H1 (cell line): Measurements from ENCODE around the gene KRT7. TPM values are rescaled to one million over a fixed set of nuclear protein-coding genes. Genes with fewer than 3 reads are reported as not detected.

Source experiments
- polyA plus RNA-seq, 7 experiments: library from polyadenylated mRNA; depleted of rRNA in 3 of 7; stranded (reverse) in 5 of 7; unstranded in 2 of 7; fragments of >200 nt in 5 of 7; fragments of 200-250 nt in 2 of 7; gene quantifications; 1 replicate in 5 of 7; 2 replicates in 1 of 7; 4 replicates in 1 of 7; pipeline versions ENCODE4 v1.2.1 to v1.2.3, GENCODE V29; 2011 to 2013; ENCODE audit warnings: missing spikeins in 2 of 7, mixed read lengths in 2 of 7
- total RNA-seq: library from RNA; stranded (reverse); fragmentation: NEBNext Ultra II Directional; extraction: Animal tissue kit (Norgen Biotek cat#: 25700); gene quantifications from 2 replicates; pipeline ENCODE4 v1.2.1, GENCODE V29; 2021
- TF ChIP-seq, protein P1 (sequence below): fragments of 300-600 bp; sonication (generic); IDR thresholded peaks from 2 replicates; pipeline ENCODE4 v1.7.1; 2012; ENCODE audit warnings: low read length, moderate library complexity, mild to moderate bottlenecking, inconsistent platforms; ENCODE audit not compliant: insufficient replicate concordance

Gene KRT7
- total and polyA plus RNA-seq, 2 of the 8 experiments (the other 6 are each of a cell fraction or from before 2014, with no cell fraction given), result 13.2 to 19.0 TPM

DNA sequence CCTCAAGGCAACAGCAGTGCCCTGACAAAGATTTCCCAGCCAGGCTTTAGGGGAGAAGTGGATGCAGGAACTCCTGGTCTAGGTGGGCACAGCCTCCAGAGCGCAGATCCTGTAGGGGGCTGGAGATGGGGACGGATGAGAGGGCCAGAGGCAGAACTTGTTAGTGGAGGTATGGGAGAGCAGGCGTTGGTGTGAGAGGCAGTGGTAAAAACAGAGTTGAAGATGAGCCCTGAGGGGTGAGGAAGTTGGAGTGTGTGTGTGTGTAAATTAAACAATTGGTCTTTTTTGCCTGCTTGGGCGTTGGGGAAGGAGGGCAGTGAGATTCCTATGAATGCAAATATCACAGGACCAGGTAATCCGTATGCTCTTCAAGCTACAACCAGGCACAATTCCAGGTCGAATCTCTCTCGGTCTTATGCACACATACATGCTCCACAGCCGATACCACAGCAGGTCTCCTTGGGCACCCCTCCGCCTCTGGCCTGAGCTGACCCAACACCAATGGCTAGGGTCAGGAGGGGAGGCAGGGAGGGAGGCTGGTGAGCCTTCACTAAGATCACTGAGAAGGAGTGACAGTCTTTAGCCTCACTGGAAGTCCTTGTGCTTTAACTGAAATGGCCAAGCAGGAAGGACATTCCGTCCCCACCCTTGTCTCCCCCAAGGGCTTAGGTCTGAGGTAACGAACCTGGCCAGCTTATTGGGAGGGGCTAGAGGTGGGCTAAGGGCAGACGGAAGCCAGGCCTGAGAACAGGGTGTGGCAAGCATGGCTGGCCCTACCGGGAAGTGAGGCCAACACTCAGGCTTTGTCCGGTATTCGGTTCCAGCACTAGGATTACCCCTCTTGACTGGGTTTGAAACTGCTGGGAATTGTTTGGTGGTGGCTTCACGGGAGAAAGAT, 1.5 kb upstream of the KRT7 start (continued):
- TF ChIP-seq, protein P1, sequence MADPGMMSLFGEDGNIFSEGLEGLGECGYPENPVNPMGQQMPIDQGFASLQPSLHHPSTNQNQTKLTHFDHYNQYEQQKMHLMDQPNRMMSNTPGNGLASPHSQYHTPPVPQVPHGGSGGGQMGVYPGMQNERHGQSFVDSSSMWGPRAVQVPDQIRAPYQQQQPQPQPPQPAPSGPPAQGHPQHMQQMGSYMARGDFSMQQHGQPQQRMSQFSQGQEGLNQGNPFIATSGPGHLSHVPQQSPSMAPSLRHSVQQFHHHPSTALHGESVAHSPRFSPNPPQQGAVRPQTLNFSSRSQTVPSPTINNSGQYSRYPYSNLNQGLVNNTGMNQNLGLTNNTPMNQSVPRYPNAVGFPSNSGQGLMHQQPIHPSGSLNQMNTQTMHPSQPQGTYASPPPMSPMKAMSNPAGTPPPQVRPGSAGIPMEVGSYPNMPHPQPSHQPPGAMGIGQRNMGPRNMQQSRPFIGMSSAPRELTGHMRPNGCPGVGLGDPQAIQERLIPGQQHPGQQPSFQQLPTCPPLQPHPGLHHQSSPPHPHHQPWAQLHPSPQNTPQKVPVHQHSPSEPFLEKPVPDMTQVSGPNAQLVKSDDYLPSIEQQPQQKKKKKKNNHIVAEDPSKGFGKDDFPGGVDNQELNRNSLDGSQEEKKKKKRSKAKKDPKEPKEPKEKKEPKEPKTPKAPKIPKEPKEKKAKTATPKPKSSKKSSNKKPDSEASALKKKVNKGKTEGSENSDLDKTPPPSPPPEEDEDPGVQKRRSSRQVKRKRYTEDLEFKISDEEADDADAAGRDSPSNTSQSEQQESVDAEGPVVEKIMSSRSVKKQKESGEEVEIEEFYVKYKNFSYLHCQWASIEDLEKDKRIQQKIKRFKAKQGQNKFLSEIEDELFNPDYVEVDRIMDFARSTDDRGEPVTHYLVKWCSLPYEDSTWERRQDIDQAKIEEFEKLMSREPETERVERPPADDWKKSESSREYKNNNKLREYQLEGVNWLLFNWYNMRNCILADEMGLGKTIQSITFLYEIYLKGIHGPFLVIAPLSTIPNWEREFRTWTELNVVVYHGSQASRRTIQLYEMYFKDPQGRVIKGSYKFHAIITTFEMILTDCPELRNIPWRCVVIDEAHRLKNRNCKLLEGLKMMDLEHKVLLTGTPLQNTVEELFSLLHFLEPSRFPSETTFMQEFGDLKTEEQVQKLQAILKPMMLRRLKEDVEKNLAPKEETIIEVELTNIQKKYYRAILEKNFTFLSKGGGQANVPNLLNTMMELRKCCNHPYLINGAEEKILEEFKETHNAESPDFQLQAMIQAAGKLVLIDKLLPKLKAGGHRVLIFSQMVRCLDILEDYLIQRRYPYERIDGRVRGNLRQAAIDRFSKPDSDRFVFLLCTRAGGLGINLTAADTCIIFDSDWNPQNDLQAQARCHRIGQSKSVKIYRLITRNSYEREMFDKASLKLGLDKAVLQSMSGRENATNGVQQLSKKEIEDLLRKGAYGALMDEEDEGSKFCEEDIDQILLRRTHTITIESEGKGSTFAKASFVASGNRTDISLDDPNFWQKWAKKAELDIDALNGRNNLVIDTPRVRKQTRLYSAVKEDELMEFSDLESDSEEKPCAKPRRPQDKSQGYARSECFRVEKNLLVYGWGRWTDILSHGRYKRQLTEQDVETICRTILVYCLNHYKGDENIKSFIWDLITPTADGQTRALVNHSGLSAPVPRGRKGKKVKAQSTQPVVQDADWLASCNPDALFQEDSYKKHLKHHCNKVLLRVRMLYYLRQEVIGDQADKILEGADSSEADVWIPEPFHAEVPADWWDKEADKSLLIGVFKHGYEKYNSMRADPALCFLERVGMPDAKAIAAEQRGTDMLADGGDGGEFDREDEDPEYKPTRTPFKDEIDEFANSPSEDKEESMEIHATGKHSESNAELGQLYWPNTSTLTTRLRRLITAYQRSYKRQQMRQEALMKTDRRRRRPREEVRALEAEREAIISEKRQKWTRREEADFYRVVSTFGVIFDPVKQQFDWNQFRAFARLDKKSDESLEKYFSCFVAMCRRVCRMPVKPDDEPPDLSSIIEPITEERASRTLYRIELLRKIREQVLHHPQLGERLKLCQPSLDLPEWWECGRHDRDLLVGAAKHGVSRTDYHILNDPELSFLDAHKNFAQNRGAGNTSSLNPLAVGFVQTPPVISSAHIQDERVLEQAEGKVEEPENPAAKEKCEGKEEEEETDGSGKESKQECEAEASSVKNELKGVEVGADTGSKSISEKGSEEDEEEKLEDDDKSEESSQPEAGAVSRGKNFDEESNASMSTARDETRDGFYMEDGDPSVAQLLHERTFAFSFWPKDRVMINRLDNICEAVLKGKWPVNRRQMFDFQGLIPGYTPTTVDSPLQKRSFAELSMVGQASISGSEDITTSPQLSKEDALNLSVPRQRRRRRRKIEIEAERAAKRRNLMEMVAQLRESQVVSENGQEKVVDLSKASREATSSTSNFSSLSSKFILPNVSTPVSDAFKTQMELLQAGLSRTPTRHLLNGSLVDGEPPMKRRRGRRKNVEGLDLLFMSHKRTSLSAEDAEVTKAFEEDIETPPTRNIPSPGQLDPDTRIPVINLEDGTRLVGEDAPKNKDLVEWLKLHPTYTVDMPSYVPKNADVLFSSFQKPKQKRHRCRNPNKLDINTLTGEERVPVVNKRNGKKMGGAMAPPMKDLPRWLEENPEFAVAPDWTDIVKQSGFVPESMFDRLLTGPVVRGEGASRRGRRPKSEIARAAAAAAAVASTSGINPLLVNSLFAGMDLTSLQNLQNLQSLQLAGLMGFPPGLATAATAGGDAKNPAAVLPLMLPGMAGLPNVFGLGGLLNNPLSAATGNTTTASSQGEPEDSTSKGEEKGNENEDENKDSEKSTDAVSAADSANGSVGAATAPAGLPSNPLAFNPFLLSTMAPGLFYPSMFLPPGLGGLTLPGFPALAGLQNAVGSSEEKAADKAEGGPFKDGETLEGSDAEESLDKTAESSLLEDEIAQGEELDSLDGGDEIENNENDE, result no peak
